ENCODE data around the gene KIF5C. TPM values are rescaled to one million over a fixed set of nuclear protein-coding genes. Genes with fewer than 3 reads are reported as not detected.

The KIF5C gene
- total RNA-seq, 1 donor from 2014 or later, result 63.1 TPM

GRCh38 chr2:148922062-148922461 lies 47.0 kb downstream of the KIF5C start:
- Histone ChIP-seq H3K36me3 (peaks cover 3% of the 10 kb centered on the region), H3K27me3 (no peaks in the 10 kb centered on the region), H3K79me2 (ENCODE audit: low read depth) (peaks cover 37% of the 10 kb centered on the region), H3K27ac (no peak overlapping the region), H2AFZ (replicated peaks) (no peak overlapping the region), H3K4me1 (peaks cover 7% of the 10 kb centered on the region), H3K4me3 (no peak overlapping the region), H4K20me1 (ENCODE audit: low read depth) (peaks cover 54% of the 10 kb centered on the region), H3K4me2 (no peak overlapping the region), H3K9ac (no peak overlapping the region), H3F3A (ENCODE audit: low read depth) (no peaks in the 10 kb centered on the region), H3K9me3 (ENCODE audit: low read depth) (peaks cover 10% of the 10 kb centered on the region)
- H3K27me3 Mint-ChIP-seq (ENCODE audit: insufficient read depth, low read depth), result no peaks in the 10 kb centered on the region
- TF ChIP-seq CTCF (IDR thresholded peaks at IDR 0.05) (no peak), EZH2phosphoT487 (IDR thresholded peaks at IDR 0.05) (no peak), EZH2 (IDR thresholded peaks at IDR 0.05) (no peak)
- H3K9me3 Mint-ChIP-seq, result peaks cover 17% of the 10 kb centered on the region
- no peak overlapping the region for H3K27ac Mint-ChIP-seq
- H3K4me3 Mint-ChIP-seq, result no peak overlapping the region
- H3K36me3 Mint-ChIP-seq, result peaks cover 35% of the 10 kb centered on the region
- no peak for DNase-seq (ENCODE audit: low spot score)
- H3K4me1 Mint-ChIP-seq, result peaks cover 24% of the 10 kb centered on the region

- H3K27me3 ChIP-seq, result no peaks in the 10 kb centered on the region
- H3K79me2 ChIP-seq (ENCODE audit: low read depth), result peaks cover 29% of the 10 kb centered on the region
- H2AFZ ChIP-seq (replicated peaks), result no peak overlapping the region
- H3F3A ChIP-seq (ENCODE audit: low read depth), result no peaks in the 10 kb centered on the region
- H3K36me3 ChIP-seq, result no peaks in the 10 kb centered on the region
- no peak overlapping the region for H3K27ac Mint-ChIP-seq
- peaks cover 11% of the 10 kb centered on the region for H3K4me1 ChIP-seq
- DNase-seq (ENCODE audit: low spot score), result no peak
- no peak overlapping the region for H3K4me3 ChIP-seq
- H3K9me3 ChIP-seq (ENCODE audit: low read depth), result peaks cover 5% of the 10 kb centered on the region
- peaks cover 32% of the 10 kb centered on the region for H3K4me1 Mint-ChIP-seq
- no peaks in the 10 kb centered on the region for H3K27me3 Mint-ChIP-seq (ENCODE audit: insufficient read depth, low read depth)
- H3K9ac ChIP-seq, result no peak overlapping the region
- H3K4me2 ChIP-seq, result no peak overlapping the region
- no peak overlapping the region for H3K4me3 Mint-ChIP-seq
- no peak overlapping the region for H3K27ac ChIP-seq
- H3K9me3 Mint-ChIP-seq, result peaks cover 12% of the 10 kb centered on the region
- H4K20me1 ChIP-seq (ENCODE audit: low read depth), result peaks cover 63% of the 10 kb centered on the region
- H3K36me3 Mint-ChIP-seq, result peaks cover 28% of the 10 kb centered on the region
- TF ChIP-seq EZH2 (IDR thresholded peaks at IDR 0.05), result no peak
- no peak for TF ChIP-seq EZH2phosphoT487 (IDR thresholded peaks at IDR 0.05)
- TF ChIP-seq CTCF (IDR thresholded peaks at IDR 0.05), result no peak
These were observed 47.9 kb downstream of the KIF5C start for GRCh38 chr2:148922776-148923475.

- Mint-ChIP-seq H3K27me3 (ENCODE audit: insufficient read depth, low read depth) (no peaks in the 10 kb centered on the region), H3K36me3 (peaks cover 24% of the 10 kb centered on the region), H3K4me1 (peaks cover 47% of the 10 kb centered on the region), H3K9me3 (no peaks in the 10 kb centered on the region), H3K27ac (no peak overlapping the region), H3K4me3 (no peak overlapping the region)
- no peak for DNase-seq (ENCODE audit: low spot score)
- peaks cover 23% of the 10 kb centered on the region for H3K4me1 ChIP-seq
- H3F3A ChIP-seq (ENCODE audit: low read depth), result no peaks in the 10 kb centered on the region
- no peaks in the 10 kb centered on the region for H3K36me3 ChIP-seq
- H3K27me3 ChIP-seq, result no peaks in the 10 kb centered on the region
- no peak overlapping the region for H3K9ac ChIP-seq
- H3K9me3 ChIP-seq (ENCODE audit: low read depth), result no peaks in the 10 kb centered on the region
- H3K4me2 ChIP-seq, result no peak overlapping the region
- peaks cover 11% of the 10 kb centered on the region for H3K79me2 ChIP-seq (ENCODE audit: low read depth)
- H3K27ac ChIP-seq, result no peak overlapping the region
- TF ChIP-seq EZH2phosphoT487 (IDR thresholded peaks at IDR 0.05), result no peak
- TF ChIP-seq EZH2 (IDR thresholded peaks at IDR 0.05), result no peak
- no peak for TF ChIP-seq CTCF (IDR thresholded peaks at IDR 0.05)
- no peak overlapping the region for H2AFZ ChIP-seq (replicated peaks)
- H3K4me3 ChIP-seq, result no peak overlapping the region
- H4K20me1 ChIP-seq (ENCODE audit: low read depth), result peaks cover 78% of the 10 kb centered on the region
These were observed 49.6 kb downstream of the KIF5C start for GRCh38 chr2:148924514-148925178.
